Measurements from ENCODE around the gene SERPINA12. TPM values are rescaled to one million over a fixed set of nuclear protein-coding genes. Genes with fewer than 3 reads are reported as not detected.

SERPINA12 gene
- total RNA-seq, 1 experiment from 2014 or later: not detected

GRCh38 chr14:94449930-94450329 lies 59.3 kb downstream of the SERPINA12 start:
- DNase-seq (ENCODE audit: low spot score): no peak
- H3K36me3 ChIP-seq (ENCODE audit: insufficient read depth, low read length, poor library complexity, severe bottlenecking): no peaks in the 10 kb centered on the region
- ChIA-PET POLR2A (ENCODE audit: low non-redundant PET) (no interaction called here), CTCF (interaction anchor here (0.6 kb wide), 1 partner anchor 134 kb away, joined by 6 read pairs; no protein-coding TSS in a partner anchor)
- no peaks in the 10 kb centered on the region for H3K4me1 ChIP-seq (ENCODE audit: insufficient read depth, low read length, poor library complexity, severe bottlenecking)
- no peaks in the 10 kb centered on the region for H3K9me3 ChIP-seq (ENCODE audit: low read depth, low read length, poor library complexity, severe bottlenecking)
- intact Hi-C loops (cut with micrococcal nuclease; ENCODE audit: unreplicated experiment): no loop called here
- no peak overlapping the region for H3K27ac ChIP-seq (ENCODE audit: low read depth, low read length, poor library complexity, severe bottlenecking)
- no peak overlapping the region for H3K4me3 ChIP-seq (ENCODE audit: low read depth, low read length, poor library complexity, severe bottlenecking)
- TF ChIP-seq EZH2 (IDR thresholded peaks at IDR 0.05; ENCODE audit: borderline replicate concordance, low read depth, low read length, poor library complexity, severe bottlenecking) (no peak), CTCF (conservative IDR thresholded peaks at IDR 0.05; ENCODE audit: low read depth, low read length) (no peak)
- H3K27me3 ChIP-seq (replicated peaks; ENCODE audit: insufficient read depth, low read depth, low read length, poor library complexity): peaks cover 56% of the 10 kb centered on the region
- no TSS peak for BruUV-seq (replicated peaks)

GRCh38 chr14:94448071-94448808 lies 61.0 kb downstream of the SERPINA12 start:
- BruUV-seq (replicated peaks): no TSS peak
- no peaks in the 10 kb centered on the region for H3K4me1 ChIP-seq (ENCODE audit: insufficient read depth, low read length, poor library complexity, severe bottlenecking)
- H3K27ac ChIP-seq (ENCODE audit: low read depth, low read length, poor library complexity, severe bottlenecking): no peak overlapping the region
- no peak overlapping the region for H3K4me3 ChIP-seq (ENCODE audit: low read depth, low read length, poor library complexity, severe bottlenecking)
- CTCF ChIA-PET: no interaction called here
- H3K36me3 ChIP-seq (ENCODE audit: insufficient read depth, low read length, poor library complexity, severe bottlenecking): no peaks in the 10 kb centered on the region
- intact Hi-C loops (cut with micrococcal nuclease; ENCODE audit: unreplicated experiment): no loop called here
- H3K27me3 ChIP-seq (replicated peaks; ENCODE audit: insufficient read depth, low read depth, low read length, poor library complexity): peaks cover 56% of the 10 kb centered on the region
- DNase-seq (ENCODE audit: low spot score): no peak
- no peak for TF ChIP-seq EZH2 (IDR thresholded peaks at IDR 0.05; ENCODE audit: borderline replicate concordance, low read depth, low read length, poor library complexity, severe bottlenecking)
- TF ChIP-seq CTCF (conservative IDR thresholded peaks at IDR 0.05; ENCODE audit: low read depth, low read length): no peak
- POLR2A ChIA-PET (ENCODE audit: low non-redundant PET): no interaction called here
- H3K9me3 ChIP-seq (ENCODE audit: low read depth, low read length, poor library complexity, severe bottlenecking): no peaks in the 10 kb centered on the region

- H3K36me3 ChIP-seq (ENCODE audit: insufficient read depth, low read length, poor library complexity, severe bottlenecking): no peaks in the 10 kb centered on the region
- ChIA-PET POLR2A (ENCODE audit: low non-redundant PET) (no interaction called here), CTCF (no interaction called here)
- H3K4me3 ChIP-seq (ENCODE audit: low read depth, low read length, poor library complexity, severe bottlenecking): no peak overlapping the region
- peaks cover 54% of the 10 kb centered on the region for H3K27me3 ChIP-seq (replicated peaks; ENCODE audit: insufficient read depth, low read depth, low read length, poor library complexity)
- intact Hi-C loops (cut with micrococcal nuclease; ENCODE audit: unreplicated experiment): no loop called here
- no peak for DNase-seq (ENCODE audit: low spot score)
- no peaks in the 10 kb centered on the region for H3K9me3 ChIP-seq (ENCODE audit: low read depth, low read length, poor library complexity, severe bottlenecking)
- TF ChIP-seq EZH2 (IDR thresholded peaks at IDR 0.05; ENCODE audit: borderline replicate concordance, low read depth, low read length, poor library complexity, severe bottlenecking): no peak
- H3K27ac ChIP-seq (ENCODE audit: low read depth, low read length, poor library complexity, severe bottlenecking): no peak overlapping the region
- H3K4me1 ChIP-seq (ENCODE audit: insufficient read depth, low read length, poor library complexity, severe bottlenecking): no peaks in the 10 kb centered on the region
- BruUV-seq (replicated peaks): no TSS peak
These were observed 62.1 kb downstream of the SERPINA12 start for GRCh38 chr14:94447206-94447605.

- H3K4me3 ChIP-seq (ENCODE audit: low read depth, low read length, poor library complexity, severe bottlenecking): no peak overlapping the region
- CTCF ChIA-PET: no interaction called here
- no peaks in the 10 kb centered on the region for H3K4me1 ChIP-seq (ENCODE audit: insufficient read depth, low read length, poor library complexity, severe bottlenecking)
- H3K27me3 ChIP-seq (replicated peaks; ENCODE audit: insufficient read depth, low read depth, low read length, poor library complexity): peaks cover 46% of the 10 kb centered on the region
- H3K36me3 ChIP-seq (ENCODE audit: insufficient read depth, low read length, poor library complexity, severe bottlenecking): no peaks in the 10 kb centered on the region
- intact Hi-C loops (cut with micrococcal nuclease; ENCODE audit: unreplicated experiment): no loop called here
- POLR2A ChIA-PET (ENCODE audit: low non-redundant PET): no interaction called here
- no TSS peak for BruUV-seq (replicated peaks)
- no peak for TF ChIP-seq CTCF (conservative IDR thresholded peaks at IDR 0.05; ENCODE audit: low read depth, low read length)
- TF ChIP-seq EZH2 (IDR thresholded peaks at IDR 0.05; ENCODE audit: borderline replicate concordance, low read depth, low read length, poor library complexity, severe bottlenecking): no peak
- DNase-seq (ENCODE audit: low spot score): no peak
- H3K9me3 ChIP-seq (ENCODE audit: low read depth, low read length, poor library complexity, severe bottlenecking): no peaks in the 10 kb centered on the region
- H3K27ac ChIP-seq (ENCODE audit: low read depth, low read length, poor library complexity, severe bottlenecking): no peak overlapping the region
These were observed 63.1 kb downstream of the SERPINA12 start for GRCh38 chr14:94446126-94446525.
